Measurements from ENCODE around the gene DYRK1A. TPM values are rescaled to one million over a fixed set of nuclear protein-coding genes. Genes with fewer than 3 reads are reported as not detected.
"Not testable (repeated sequence)": the region's sequence is repeated elsewhere in the genome, so short reads cannot be mapped to it uniquely, and the experiment has no call there.

Gene DYRK1A
- polyA plus RNA-seq: 10 to 100 TPM in 2 of 3 donors, 1 to 10 TPM in 1; 8.6 to 15.1 (median 13.2) TPM

- peak within 1 kb of the TSS; percentile 96 for H3K27ac ChIP-seq (ENCODE audit: low read depth, low read length)
- WGBS, 3 donors: 0 to 1% (median 0%) methylated on average over 81 to 92 of the region's 92 CpGs
Measured at GRCh38 chr21:37366482-37367316, at the start of gene DYRK1A. TSS of gene DYRK1A (plus strand) at chr21:37366773. CDS start at chr21:37420375, 53,602 bp downstream.

- 83 to 90% (median 84%) methylated on average over 2 of the region's 2 CpGs for WGBS, 3 donors
- H3K27ac ChIP-seq (ENCODE audit: low read depth, low read length): no peak overlapping the region
Measured at GRCh38 chr21:37319551-37319950, 47.0 kb upstream of the DYRK1A start.

- 79 to 90% (median 81%) methylated on average over 5 of the region's 5 CpGs for WGBS, 3 donors
- H3K27ac ChIP-seq (ENCODE audit: low read depth, low read length): no peak overlapping the region
Measured at GRCh38 chr21:37322084-37322483, 44.5 kb upstream of the DYRK1A start.

- 90 to 93% (median 92%) methylated on average over 2 of the region's 2 CpGs for WGBS, 3 donors
- no peak overlapping the region for H3K27ac ChIP-seq (ENCODE audit: low read depth, low read length)
Measured at GRCh38 chr21:37324558-37324957, 42.0 kb upstream of the DYRK1A start.

GRCh38 chr21:37328147-37328546 is 38.4 kb upstream of the DYRK1A start:
- 86 to 95% (median 88%) methylated on average over 7 of the region's 7 CpGs for WGBS, 3 donors
- H3K27ac ChIP-seq (ENCODE audit: low read depth, low read length): not testable (repeated sequence)

DNA sequence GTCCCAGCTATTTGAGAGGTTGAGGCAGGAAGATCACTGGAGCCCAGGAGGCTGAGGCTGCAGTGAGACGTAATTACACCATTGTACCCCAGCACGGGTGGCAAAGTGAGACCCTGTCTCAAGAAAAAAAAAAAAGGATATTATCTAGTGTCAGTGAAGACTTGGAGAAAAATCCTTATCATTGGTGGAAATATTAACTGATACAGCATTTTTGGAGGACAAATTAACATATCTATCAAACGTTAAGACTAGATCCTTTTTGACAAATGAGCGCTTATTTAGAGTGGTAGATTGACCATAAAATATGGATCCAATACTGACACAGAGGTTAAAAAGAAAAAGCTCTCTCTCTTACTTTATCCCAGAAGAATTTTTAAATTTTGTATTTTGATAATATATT is 35.2 kb upstream of the DYRK1A start:
- no peak overlapping the region for H3K27ac ChIP-seq (ENCODE audit: low read depth, low read length)
- WGBS, 3 donors: 82 to 92% (median 91%) methylated on average over 4 of the region's 4 CpGs

GRCh38 chr21:37335053-37335452 is 31.5 kb upstream of the DYRK1A start:
- no peak overlapping the region for H3K27ac ChIP-seq (ENCODE audit: low read depth, low read length)
- 93% methylated on average over 5 of the region's 5 CpGs for WGBS, 3 donors

DNA sequence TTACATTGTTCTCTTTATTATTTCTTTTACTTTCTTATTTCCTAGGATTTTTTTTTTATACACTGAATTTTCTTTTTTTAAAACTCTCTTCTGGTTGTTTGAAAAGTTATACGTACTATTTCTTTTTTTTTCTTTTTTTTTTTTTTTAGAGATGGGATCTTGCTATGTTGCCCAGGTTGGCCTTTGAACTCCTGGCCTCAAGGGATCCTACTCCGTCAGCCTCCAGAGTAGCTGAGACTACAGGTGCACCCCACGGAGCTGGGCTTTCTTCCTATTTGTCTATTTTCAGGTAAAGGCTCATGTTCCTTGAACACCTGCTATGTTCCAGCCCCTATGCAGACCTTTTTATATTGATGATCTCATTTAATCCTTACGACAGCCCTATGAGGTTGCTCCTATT is 29.4 kb upstream of the DYRK1A start:
- WGBS, 3 donors: 94 to 100% (median 98%) methylated on average over 4 of the region's 4 CpGs
- H3K27ac ChIP-seq (ENCODE audit: low read depth, low read length): no peak overlapping the region

DNA sequence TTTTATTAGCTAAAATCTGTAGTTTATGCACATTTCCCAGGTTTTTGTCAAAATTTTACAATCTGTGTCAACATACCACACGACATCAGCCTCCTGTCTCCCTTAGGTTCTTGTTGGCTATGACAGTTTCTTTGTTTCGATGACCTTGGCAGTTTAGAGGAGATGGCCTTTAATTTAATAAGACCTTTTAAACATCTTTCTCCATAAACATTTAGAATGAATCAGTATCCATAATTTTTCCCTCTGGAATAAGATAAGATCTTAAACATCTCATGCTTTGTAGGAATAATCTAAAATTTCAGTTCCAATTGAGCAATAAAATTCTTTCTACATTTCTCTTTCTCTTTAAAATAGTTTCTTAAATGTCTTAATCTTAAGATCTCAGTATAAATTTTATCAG is 28.7 kb upstream of the DYRK1A start:
- 83 to 95% (median 94%) methylated on average over 2 of the region's 2 CpGs for WGBS, 3 donors
- no peak overlapping the region for H3K27ac ChIP-seq (ENCODE audit: low read depth, low read length)

GRCh38 chr21:37338671-37339551 is 27.7 kb upstream of the DYRK1A start:
- WGBS, 3 donors: 39 to 47% (median 45%) methylated on average over 11 of the region's 11 CpGs
- no peak overlapping the region for H3K27ac ChIP-seq (ENCODE audit: low read depth, low read length)

DNA sequence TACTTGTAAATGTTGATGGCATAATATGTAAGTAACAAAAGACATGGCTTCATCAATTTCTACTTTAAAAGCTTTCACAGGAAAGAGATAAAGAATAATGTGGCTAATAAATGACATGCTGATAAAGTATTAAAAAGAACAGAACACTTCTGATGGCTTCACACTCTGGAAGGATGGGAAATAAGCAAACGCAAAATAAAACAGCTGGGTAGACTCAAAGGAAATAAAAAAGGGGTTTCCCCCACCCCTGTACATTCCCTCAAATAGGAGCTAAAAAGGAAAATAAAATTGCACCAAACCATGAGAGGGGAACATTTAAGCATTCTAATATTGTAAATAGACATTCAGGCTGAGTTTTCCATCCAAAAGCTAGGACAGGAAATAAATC is 27.0 kb upstream of the DYRK1A start:
- H3K27ac ChIP-seq (ENCODE audit: low read depth, low read length): no peak overlapping the region
- 14 to 50% (median 20%) methylated on average over 1 of the region's 1 CpG for WGBS, 3 donors

GRCh38 chr21:37341254-37341960 is 25.2 kb upstream of the DYRK1A start:
- no peak overlapping the region for H3K27ac ChIP-seq (ENCODE audit: low read depth, low read length)
- 61 to 78% (median 70%) methylated on average over 8 of the region's 8 CpGs for WGBS, 3 donors

DNA sequence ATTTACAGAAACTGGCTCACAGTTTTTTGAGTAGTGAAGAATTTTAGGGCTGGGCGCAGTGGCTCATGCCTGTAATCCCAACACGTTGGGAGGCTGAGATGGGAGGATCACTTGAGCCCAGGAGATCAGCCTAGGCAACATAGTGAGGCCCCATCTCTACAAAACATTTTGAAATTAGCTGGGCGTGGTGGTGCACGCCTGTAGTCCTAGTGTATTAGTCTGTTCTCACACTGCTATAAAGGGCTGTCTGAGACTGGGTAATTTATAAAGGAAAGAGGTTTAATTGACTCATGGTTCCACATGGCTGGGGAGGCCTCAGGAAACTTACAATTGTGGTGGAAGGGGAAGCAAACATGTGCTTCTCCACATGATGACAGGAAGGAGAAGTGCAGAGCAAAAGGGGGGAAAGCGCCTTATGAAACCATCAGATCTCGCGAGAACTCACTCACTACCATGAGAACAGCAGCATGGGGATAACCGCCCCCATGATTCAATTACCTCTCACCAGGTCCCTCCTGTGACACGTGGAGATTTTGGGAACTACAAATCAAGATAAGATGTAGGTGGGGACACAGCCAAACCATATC is 24.4 kb upstream of the DYRK1A start:
- H3K27ac ChIP-seq (ENCODE audit: low read depth, low read length): no peak overlapping the region
- WGBS, 3 donors: 81 to 87% (median 82%) methylated on average over 9 of the region's 9 CpGs

DNA sequence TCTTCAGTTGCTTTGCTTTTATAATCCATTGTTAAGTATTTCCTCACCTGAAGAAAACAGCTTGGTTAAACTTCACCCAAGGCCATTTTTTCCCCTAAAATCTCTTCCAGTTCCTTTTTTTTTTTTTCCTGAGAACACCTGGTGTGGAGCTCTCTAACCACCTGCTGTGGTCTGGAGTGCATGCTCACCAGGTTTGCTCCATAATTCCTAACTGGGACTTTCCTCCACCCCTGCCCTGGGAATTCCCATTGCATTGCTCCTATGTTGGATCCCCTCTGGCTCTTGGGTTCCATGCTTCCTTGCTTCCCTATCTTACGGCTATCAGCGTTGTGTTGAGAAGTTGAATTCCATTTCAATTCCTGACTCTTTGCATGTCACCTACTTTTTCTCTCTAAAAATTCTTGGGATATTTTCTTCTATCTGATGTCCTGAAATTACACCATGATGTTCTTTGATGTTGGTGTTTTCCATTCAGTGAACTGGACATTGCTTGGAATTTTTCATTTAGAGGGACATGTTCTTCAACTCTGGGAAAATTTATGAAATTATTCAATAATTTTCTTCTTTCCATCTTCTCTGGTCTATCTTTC is 19.6 kb upstream of the DYRK1A start:
- WGBS, 3 donors: 92 to 97% (median 96%) methylated on average over 2 of the region's 2 CpGs
- no peak overlapping the region for H3K27ac ChIP-seq (ENCODE audit: low read depth, low read length)

DNA sequence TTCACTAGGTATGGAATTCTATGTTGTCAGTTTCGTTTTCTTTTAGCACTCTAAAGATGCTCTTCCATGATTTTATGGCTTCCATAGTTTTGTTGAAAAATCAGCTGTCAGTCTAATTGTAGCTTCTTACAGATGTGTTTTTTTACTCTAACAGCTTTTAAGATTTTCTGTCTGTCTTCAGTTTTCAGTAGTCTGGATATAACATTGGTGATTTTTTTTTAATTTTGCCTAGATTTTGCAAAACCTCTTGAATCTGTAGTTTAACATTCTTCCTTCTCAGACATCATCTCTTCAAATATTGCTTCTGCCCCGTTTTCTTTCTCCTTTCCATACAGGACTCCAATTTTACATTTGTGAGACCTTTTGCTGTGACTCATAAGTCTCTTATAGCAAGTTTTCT is 17.9 kb upstream of the DYRK1A start:
- WGBS, 3 donors: 70 to 83% (median 81%) methylated on average over 2 of the region's 2 CpGs
- H3K27ac ChIP-seq (ENCODE audit: low read depth, low read length): no peak overlapping the region

DNA sequence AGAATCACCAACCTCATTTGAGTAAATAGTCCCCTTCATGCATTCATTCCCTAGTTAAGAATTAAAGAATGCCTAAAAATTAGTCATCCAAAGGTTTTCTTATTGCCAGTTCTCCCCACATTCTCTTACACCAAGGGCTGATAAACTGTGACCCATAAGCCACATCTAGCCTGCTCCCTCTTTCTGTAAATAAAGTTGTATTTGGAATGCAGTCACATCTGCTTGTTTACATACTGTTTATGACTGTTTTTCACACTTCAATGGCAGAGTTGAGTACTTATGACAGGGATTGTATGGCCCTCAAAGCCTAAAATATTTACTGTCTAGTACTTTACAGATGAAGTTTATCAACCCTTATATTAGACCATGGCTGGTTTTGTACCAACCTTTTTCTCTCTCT is 16.1 kb upstream of the DYRK1A start:
- H3K27ac ChIP-seq (ENCODE audit: low read depth, low read length): no peak overlapping the region

- 57 to 67% (median 61%) methylated on average over 5 of the region's 5 CpGs for WGBS, 3 donors
- H3K27ac ChIP-seq (ENCODE audit: low read depth, low read length): no peak overlapping the region
Measured at GRCh38 chr21:37356706-37357105, 9.9 kb upstream of the DYRK1A start.

DNA sequence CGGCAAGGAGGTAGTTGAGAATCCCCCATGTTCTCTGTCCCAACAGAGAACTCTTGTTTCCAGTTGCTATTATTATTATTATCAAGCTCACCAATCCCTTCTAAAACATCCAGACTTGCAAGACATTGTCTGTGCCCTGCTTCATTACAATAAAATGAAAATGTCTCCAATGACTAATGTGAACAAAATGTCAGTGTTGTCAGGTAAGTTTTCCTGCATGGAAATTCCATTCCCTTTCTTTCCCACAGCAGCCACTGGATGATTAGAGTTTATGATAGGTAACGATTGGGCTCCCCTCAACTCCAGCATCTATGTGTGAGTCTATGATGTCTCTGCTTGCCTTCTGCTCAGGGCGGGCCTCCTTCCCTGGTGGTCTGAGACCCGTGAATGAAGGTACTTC is 8.9 kb upstream of the DYRK1A start:
- whole genome bisulfite sequencing, 3 donors: 47 to 82% (median 57%) methylated on average over 4 of the region's 4 CpGs
- H3K27ac ChIP-seq (ENCODE audit: low read depth, low read length): no peak overlapping the region

Measured in adipose tissue (tissue), 3 donors.